ENCODE results near the gene ALPL. TPM values are rescaled to one million over a fixed set of nuclear protein-coding genes. Genes with fewer than 3 reads are reported as not detected.

ALPL gene
- total RNA-seq, 6 donors from 2014 or later: 72.3 to 327 (median 182) TPM

DNA sequence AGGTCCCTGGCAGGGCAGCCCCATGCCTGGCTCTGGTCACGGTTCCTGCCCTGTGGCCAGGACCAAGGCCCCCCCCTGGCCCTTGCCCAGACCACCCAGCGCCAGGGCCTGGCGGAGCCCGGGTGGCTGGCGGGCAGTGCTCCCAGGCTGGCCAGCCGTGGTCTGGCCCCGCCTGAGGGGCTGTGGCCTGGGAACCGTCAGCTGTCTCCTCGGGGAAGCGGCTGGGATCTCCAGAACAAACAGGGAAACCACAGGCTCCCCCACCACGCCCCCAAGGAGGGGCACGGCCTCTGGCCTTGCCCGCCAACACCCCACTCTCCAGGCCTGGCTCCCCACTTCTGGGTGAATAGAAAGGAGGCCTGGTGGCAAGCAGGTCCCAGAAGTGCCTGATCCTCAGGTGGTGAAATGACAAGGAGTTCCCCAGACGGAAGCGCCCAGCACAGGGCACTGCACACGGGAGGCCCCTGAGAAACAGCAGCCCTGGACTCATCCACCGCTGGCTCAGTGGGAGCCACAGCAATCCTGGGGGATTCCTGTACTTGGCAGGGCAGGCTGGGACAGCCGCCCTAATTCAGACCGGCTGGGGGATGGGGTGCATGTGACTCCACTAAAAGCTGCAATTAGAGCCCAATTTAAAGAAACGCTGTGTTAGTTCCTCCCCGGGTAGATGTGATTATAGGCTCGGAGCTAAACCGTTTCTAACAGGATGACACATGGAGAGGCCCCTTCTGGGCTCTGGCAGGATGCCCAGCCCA, 81.1 kb downstream of the ALPL start:
- no peaks in the 10 kb centered on the region for H3K27me3 ChIP-seq
- TF ChIP-seq, protein P1, sequence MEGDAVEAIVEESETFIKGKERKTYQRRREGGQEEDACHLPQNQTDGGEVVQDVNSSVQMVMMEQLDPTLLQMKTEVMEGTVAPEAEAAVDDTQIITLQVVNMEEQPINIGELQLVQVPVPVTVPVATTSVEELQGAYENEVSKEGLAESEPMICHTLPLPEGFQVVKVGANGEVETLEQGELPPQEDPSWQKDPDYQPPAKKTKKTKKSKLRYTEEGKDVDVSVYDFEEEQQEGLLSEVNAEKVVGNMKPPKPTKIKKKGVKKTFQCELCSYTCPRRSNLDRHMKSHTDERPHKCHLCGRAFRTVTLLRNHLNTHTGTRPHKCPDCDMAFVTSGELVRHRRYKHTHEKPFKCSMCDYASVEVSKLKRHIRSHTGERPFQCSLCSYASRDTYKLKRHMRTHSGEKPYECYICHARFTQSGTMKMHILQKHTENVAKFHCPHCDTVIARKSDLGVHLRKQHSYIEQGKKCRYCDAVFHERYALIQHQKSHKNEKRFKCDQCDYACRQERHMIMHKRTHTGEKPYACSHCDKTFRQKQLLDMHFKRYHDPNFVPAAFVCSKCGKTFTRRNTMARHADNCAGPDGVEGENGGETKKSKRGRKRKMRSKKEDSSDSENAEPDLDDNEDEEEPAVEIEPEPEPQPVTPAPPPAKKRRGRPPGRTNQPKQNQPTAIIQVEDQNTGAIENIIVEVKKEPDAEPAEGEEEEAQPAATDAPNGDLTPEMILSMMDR (IDR thresholded peaks at IDR 0.05): no peak
- TF ChIP-seq EP300 (IDR thresholded peaks at IDR 0.05): no peak
- no peak for TF ChIP-seq POLR2A (IDR thresholded peaks at IDR 0.05)
- TF ChIP-seq POLR2AphosphoS5 (IDR thresholded peaks at IDR 0.05): no peak
- H3K27ac ChIP-seq: peak overlapping the region in 1 of 4 donors; percentile 53
- H3K36me3 ChIP-seq: no peaks in the 10 kb centered on the region
- DNase-seq: peak in 1 of 2 donors; percentile 78
- no peak for ATAC-seq (ENCODE audit: low FRiP score in 2 of 2)
- WGBS, 2 donors: 18 to 25% methylated on average over 11 to 17 of the region's 23 CpGs
- no peaks in the 10 kb centered on the region for H3K9me3 ChIP-seq
- H3K4me3 ChIP-seq: no peak overlapping the region
- H3K4me1 ChIP-seq: peaks cover 16 to 30% (median 21%) of the 10 kb centered on the region in 4 donors

GRCh38 chr1:21590934-21591333, 81.7 kb downstream of the ALPL start:
- 48 to 49% methylated on average over 13 of the region's 13 CpGs for WGBS, 2 donors
- no peaks in the 10 kb centered on the region for H3K36me3 ChIP-seq
- H3K4me1 ChIP-seq: peaks cover 10 to 28% (median 18%) of the 10 kb centered on the region in 4 donors
- peak overlapping the region in 1 of 4 donors; percentile 53 for H3K27ac ChIP-seq
- ATAC-seq (ENCODE audit: low FRiP score in 2 of 2) (no peak), DNase-seq (no peak)
- TF ChIP-seq, protein P1 (IDR thresholded peaks at IDR 0.05): no peak
- TF ChIP-seq EP300 (IDR thresholded peaks at IDR 0.05): no peak
- H3K9me3 ChIP-seq: no peaks in the 10 kb centered on the region
- no peaks in the 10 kb centered on the region for H3K27me3 ChIP-seq
- no peak overlapping the region for H3K4me3 ChIP-seq

- ATAC-seq (ENCODE audit: low FRiP score in 2 of 2) (no peak), DNase-seq (no peak)
- Histone ChIP-seq H3K36me3 (no peaks in the 10 kb centered on the region), H3K27ac (no peak overlapping the region), H3K27me3 (no peaks in the 10 kb centered on the region), H3K4me1 (peaks cover 2 to 14% (median 6%) of the 10 kb centered on the region in 4 donors), H3K4me3 (no peak overlapping the region), H3K9me3 (no peaks in the 10 kb centered on the region)
- WGBS, 2 donors: 77 to 78% methylated on average over 10 to 12 of the region's 12 CpGs
- TF ChIP-seq POLR2A (IDR thresholded peaks at IDR 0.05) (no peak), EP300 (IDR thresholded peaks at IDR 0.05) (no peak), POLR2AphosphoS5 (IDR thresholded peaks at IDR 0.05) (no peak)
- TF ChIP-seq, protein P1 (IDR thresholded peaks at IDR 0.05): no peak
Observed at GRCh38 chr1:21592086-21592865, 83.1 kb downstream of the ALPL start.

DNA sequence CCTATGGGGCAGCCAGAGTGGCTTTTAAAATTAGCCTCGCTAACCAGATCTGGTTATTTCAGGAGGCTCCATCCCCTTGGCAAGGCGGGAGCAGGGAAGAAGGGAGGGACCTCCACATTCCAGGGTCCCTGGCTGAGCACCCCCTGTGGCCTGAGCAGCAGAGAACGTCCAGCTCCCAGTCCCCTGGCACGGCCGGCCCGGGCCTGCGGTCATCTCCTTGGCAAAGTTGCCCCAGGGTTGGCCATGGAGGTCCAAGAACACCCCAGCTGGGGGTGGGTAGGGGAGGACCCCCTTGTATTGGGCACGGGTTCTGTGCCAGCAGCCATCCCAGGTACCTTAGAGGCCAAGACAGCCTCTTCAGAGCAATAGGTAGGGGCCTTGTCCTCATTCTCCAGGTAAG, 84.0 kb downstream of the ALPL start:
- Histone ChIP-seq H3K4me3 (no peak overlapping the region), H3K9me3 (no peaks in the 10 kb centered on the region), H3K27me3 (no peaks in the 10 kb centered on the region), H3K27ac (no peak overlapping the region), H3K36me3 (peaks cover 0 to 5% (median 0%) of the 10 kb centered on the region in 4 donors), H3K4me1 (peaks cover 0 to 9% (median 5%) of the 10 kb centered on the region in 4 donors)
- no peak for TF ChIP-seq POLR2AphosphoS5 (IDR thresholded peaks at IDR 0.05)
- no peak for TF ChIP-seq POLR2A (IDR thresholded peaks at IDR 0.05)
- no peak for TF ChIP-seq EP300 (IDR thresholded peaks at IDR 0.05)
- TF ChIP-seq, protein P1 (IDR thresholded peaks at IDR 0.05): no peak
- DNase-seq (no peak), ATAC-seq (ENCODE audit: low FRiP score in 2 of 2) (no peak)
- WGBS, 2 donors: 89% methylated on average over 5 of the region's 8 CpGs; no CpG with 5 or more reads in 1 of the 2 donors

All from upper lobe of left lung (tissue), 6 donors.